Eye (tissue), 1 donor: ENCODE data around the gene TLE5.
"Not testable (repeated sequence)": the region's sequence is repeated elsewhere in the genome, so short reads cannot be mapped to it uniquely, and the experiment has no call there.

Experiments used
- DNase-seq: peaks from one replicate; pipeline ENCODE4 v3.0.0-alpha.2; 2015

Gene TLE5

DNA sequence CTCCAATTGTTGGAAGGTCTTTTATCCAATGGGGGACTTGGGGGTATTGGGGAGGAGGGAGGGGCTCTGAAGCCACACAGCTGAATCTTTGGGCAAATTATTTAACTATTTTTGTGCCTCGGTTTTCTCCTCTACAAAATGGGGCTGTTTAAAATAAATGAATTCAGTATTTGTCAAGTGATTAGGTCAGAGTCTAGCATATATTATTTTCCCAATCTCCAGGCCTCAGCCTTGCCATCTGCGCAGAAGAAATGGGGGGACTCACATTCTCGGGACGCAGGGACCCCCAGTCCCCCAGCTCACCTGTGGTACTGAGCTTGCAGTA is 1.5 kb downstream of the TLE5 start:
- peak; percentile 24 for DNase-seq

DNA sequence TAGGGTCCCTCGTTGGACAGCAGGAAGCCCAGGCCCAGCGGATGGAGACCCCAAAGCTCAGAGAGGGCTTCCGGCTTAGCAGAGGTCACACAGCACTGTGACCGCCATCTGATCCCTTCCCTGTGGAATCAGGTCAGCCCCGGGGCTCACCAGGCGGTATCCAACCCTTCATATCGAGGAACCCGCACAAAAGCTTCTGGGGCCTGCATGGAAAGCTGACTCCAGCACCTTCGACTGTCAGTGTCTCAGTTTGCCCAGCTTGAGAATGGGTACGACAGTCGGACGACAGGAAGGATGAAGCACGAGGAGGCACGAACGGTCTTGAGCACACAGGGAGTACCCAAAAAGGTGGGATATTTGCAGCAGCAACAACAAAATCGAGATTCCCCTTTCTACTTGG is 2.6 kb downstream of the TLE5 start:
- no peak for DNase-seq

GRCh38 chr19:3058821-3059314 is 3.4 kb downstream of the TLE5 start:
- no peak for DNase-seq

DNA sequence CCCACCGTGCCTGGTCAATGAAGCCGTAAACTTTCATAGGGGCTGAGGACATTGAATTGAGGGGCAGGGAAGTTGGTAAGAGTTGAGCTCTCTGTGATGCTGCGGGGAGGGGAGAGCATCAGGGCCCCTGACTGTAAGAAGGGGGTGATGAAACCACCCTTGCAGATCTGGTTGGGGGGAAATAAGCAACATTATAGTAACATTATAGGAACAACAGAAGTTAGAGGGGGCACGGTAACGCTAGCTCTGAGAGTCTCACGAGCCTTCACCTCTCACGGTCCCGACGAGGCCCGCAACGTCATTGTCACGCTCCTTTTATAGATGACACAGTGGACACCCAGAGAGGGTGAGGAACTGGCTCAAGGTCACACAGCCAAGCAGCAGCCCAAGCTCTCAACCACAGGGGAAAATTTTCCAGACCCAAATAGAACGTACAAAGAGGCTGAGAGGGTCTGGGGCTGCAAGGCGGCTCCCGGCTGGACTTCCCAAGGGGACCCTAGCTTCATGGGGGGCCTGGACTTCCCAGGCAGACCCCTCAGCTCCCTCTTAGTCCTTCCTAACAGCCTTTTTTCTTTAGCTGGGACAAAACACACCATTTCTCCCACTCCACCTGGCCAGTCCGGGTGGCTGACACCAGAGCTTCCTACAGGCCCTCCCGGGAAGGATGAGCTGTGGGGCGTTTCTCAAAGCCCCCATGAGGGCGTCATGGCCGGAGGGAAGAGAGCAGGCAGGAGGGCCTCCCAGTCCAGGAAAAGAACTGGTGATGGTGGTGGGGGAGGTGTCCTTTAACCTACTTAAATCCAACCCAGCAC is 4.1 kb downstream of the TLE5 start:
- DNase-seq: no peak

- DNase-seq: peak; percentile 65
Measured at GRCh38 chr19:3057275-3057714, 5.0 kb downstream of the TLE5 start.

DNA sequence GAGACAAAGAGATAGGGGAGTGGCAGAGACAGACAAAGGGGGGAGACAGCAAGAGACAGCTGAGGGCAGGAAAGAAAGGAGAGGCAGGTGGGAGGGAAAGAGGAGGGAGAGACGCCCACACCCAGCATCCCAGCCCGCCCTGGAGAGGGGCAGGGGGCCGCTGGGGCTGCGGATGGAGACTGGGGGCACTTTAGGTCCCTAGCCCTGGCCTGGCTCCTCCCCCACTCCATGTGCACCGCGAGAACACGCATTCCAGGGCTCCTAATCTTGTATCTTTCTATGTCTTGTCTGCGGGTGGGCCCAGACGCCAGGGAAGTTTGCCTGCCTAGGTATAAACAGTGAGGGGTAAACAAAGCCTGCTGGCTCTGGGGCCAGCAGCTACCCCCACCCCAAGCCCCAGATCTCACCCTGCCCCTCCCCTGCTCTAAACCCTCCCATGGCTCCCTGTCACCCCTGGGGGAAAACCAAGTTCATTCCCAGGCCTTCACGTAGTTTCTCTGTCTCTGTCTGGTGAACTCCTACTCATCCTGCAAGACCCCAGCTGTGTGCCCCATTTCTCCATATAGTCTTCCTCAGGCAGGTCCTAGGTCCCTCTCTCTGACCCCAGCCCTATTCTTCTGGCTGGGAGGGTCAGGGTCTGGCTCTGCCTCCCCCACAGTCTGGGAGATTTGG is 5.7 kb downstream of the TLE5 start:
- peak; percentile 31 for DNase-seq

GRCh38 chr19:3055741-3056416 is 6.4 kb downstream of the TLE5 start:
- DNase-seq: peak; percentile 52

DNA sequence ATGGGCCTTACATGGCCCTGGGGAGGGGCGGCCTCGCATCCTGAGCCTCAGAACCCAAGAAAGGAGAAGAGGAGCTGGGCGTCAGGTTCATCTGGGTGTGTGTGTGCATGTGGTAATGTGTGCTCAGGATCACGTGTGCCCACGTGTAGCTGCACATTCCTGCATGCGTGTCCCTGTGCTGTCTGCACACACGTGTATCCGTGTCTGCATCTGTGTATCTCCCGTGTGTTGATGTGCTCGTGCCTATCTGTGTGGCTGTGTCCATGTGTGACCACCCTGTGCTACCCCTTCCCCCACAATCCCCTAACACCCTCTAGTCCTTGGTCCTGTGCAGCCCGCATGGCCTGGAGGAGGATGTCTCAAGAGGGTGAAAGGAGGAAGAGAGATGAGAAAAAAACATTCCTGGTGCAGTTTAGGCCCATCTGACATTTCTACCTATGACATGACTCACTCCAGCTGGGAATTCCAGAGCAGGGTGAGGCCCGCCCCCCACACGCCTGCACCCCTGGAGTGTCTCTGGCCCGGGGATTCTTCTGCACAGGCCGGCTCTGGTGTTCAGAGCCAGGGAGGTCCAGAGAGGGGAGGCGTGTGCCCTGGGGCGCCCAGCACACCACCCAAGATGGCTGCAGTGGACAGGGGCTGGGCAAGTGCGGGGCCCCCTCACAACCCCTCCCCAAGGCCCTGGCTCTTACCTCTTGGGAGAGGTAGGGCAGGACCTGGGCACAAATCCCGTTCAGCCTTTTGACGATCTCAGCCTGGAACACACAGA is 7.1 kb downstream of the TLE5 start:
- DNase-seq: peak; percentile 29

GRCh38 chr19:3054265-3054971 is 7.9 kb downstream of the TLE5 start:
- peak; percentile 19 for DNase-seq

DNA sequence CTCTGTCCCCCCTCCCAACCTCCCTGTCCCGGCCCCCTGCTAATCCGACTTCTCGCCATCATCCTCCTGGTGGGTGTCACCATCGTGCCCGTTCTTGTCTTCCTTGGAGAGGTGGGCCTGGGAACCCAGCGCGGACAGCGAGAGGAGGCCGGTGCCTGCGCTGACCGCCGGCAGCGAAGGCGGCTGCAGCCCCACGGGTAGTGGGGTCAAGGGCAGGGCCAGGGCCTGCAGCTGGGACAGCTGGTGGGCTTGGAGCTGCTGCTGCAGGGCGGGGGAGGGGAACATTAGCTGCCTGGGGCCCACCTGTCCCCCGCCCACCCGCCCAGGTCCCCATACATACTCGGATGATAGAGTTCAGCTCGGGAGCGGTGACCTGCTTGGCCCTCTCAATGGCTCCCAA is 8.5 kb downstream of the TLE5 start:
- peak; percentile 50 for DNase-seq

- DNase-seq: no peak
Measured at GRCh38 chr19:3053218-3053621, 9.1 kb downstream of the TLE5 start.

- not testable (repeated sequence) for DNase-seq
Measured at GRCh38 chr19:3050016-3050415, 12.3 kb downstream of the TLE5 start.

DNA sequence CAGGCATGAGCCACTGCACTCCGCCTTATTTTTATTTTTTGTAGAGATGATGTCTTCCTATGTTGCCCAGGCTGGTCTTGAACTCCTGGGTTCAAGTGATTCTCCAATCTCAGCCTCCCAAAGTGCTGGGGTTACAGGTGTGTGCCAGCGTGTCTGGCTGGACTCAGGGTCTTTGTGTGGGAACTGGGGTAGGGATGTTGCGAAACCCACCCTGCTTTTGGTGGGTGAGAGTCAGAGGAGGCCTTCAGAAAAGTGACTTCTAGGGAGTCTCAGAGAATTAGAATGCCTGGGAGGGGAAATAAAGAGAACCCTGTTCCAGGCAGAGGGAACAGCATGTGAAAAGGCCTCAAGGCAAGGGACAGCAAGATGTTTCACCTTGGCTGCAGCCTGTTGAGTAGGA is 13.2 kb downstream of the TLE5 start:
- DNase-seq: no peak

- DNase-seq: peak; percentile 33
Measured at GRCh38 chr19:3048190-3048533, 14.1 kb downstream of the TLE5 start.

- peak; percentile 94 for DNase-seq
Measured at GRCh38 chr19:3047496-3048189, 14.7 kb downstream of the TLE5 start.

GRCh38 chr19:3046698-3047495 is 15.4 kb downstream of the TLE5 start:
- DNase-seq: peak; percentile 91

- DNase-seq: peak; percentile 39
Measured at GRCh38 chr19:3045885-3046697, 16.2 kb downstream of the TLE5 start.

DNA sequence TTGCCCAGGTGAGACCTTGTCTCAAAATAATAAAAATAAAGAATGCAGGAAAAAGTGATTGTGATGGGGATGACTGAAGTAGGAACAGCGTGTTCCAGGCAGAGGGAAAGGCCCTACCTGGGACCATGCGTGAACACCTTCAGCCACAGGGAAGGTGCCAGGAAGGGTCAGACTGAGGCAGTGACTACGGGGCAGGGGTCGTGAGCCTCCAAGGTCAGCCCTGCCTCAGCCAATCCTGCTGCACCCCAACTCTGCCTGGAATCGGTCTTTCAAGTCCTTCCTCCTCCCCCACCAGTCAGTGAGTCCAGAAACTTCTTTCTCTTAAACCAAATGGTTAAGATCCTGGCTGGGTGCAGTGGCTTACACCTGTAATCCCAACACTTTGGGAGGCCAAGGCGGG is 17.1 kb downstream of the TLE5 start:
- DNase-seq: no peak

DNA sequence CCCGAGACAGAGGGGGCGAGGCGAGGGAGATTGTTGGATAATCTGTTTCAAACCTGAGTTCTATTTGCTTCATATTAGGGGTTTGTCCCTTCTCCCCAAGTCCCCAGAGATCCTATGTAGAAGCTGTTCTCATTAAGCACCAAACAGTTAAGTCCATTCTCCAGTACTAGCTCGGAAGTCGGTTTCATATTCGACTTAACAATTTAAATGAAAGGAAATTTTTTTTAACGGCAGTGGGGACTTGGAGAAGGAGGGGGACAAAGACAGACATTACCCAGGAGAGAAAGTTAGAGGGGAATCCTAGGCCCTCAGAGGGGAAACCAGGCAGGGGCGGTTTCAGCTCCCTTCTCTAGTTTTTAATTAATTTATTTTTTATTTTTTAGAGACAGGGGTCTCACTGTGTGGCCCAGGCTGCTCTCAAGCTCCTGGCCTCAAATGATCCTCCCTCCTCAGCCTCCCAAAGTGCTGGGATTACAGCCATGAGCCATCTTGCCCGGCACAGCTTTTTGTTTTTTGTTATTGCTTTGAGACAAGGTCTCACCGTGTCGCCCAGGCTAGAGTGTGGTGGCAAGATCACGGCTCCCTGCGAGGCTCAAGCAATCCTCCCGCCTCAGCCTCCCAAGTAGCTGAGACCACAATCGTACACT is 19.6 kb downstream of the TLE5 start:
- no peak for DNase-seq
